Common myeloid progenitor, CD34-positive (primary cell): ENCODE measurements around the gene MAP2K5.

Source experiments
- CTCF ChIA-PET: fragments of 350-600 bp; sonication (Branson Sonifier 250); formaldehyde crosslinking; loops from one replicate; lab custom pipeline; 2021; ENCODE audit warnings: antibody characterized with exemption; lab: Charles Lee
- POLR2A ChIA-PET: fragments of 350-600 bp; sonication (Branson Sonifier 250); formaldehyde crosslinking; loops from one replicate; lab custom pipeline; 2021; ENCODE audit warnings: antibody characterized with exemption; lab: Charles Lee
- DNase-seq, 3 donors: peaks; one replicate each; pipeline versions ENCODE4 v3.0.0 to v3.0.0-alpha.2; 2013
- H3K27ac ChIP-seq, 2 experiments: 1 replicate in 1 of 2; 2 replicates in 1 of 2; pipeline ENCODE4 v1.7.0; 2013; ENCODE audit warnings: inconsistent platforms in 2 of 2, low read length in 2 of 2, mild to moderate bottlenecking in 2 of 2, low read depth in 1 of 2, moderate library complexity in 1 of 2; ENCODE audit not compliant: severe bottlenecking in 2 of 2, insufficient read depth in 1 of 2, poor library complexity in 1 of 2
- H3K27me3 ChIP-seq, 5 experiments: replicated peaks in 2 of 5; 1 replicate in 3 of 5; 2 replicates in 2 of 5; pipeline versions ENCODE4 v1.6.1 to v1.7.0; 2013; ENCODE audit warnings: low read length in 4 of 5, mild to moderate bottlenecking in 2 of 5, moderate library complexity in 2 of 5, inconsistent platforms in 1 of 5; ENCODE audit not compliant: insufficient read depth in 5 of 5, control insufficient read depth in 4 of 5
- H3K36me3 ChIP-seq, 4 experiments: 1 replicate in 2 of 4; 2 replicates in 2 of 4; pipeline versions ENCODE4 v1.6.1 to v1.7.0; 2013; ENCODE audit warnings: low read length in 3 of 4, control low read depth in 1 of 4, mild to moderate bottlenecking in 1 of 4; ENCODE audit not compliant: control insufficient read depth in 4 of 4, insufficient read depth in 4 of 4
- H3K4me1 ChIP-seq, 4 experiments: 1 replicate in 3 of 4; 2 replicates in 1 of 4; pipeline versions ENCODE4 v1.6.1 to v1.7.1; 2013; ENCODE audit warnings: low read length in 3 of 4, mild to moderate bottlenecking in 3 of 4, control low read depth in 1 of 4, inconsistent platforms in 1 of 4, moderate library complexity in 1 of 4; ENCODE audit not compliant: control insufficient read depth in 4 of 4, insufficient read depth in 4 of 4; ENCODE audit errors: control extremely low read depth in 1 of 4
- H3K4me3 ChIP-seq, 7 experiments: 1 replicate in 4 of 7; 2 replicates in 3 of 7; pipeline versions ENCODE4 v1.5.1 to v1.7.0; 2013; ENCODE audit warnings: mild to moderate bottlenecking in 7 of 7, low read length in 6 of 7, moderate library complexity in 6 of 7, inconsistent platforms in 2 of 7, low read depth in 2 of 7, control low read depth in 1 of 7; ENCODE audit not compliant: insufficient read depth in 4 of 7, control insufficient read depth in 1 of 7; ENCODE audit errors: extremely low read depth in 1 of 7
- H3K9me3 ChIP-seq, 5 experiments: 1 replicate in 4 of 5; 2 replicates in 1 of 5; pipeline versions ENCODE4 v1.6.1 to v1.7.1; 2013; ENCODE audit warnings: low read length in 4 of 5, mild to moderate bottlenecking in 2 of 5, inconsistent platforms in 1 of 5, low read depth in 1 of 5, moderate library complexity in 1 of 5; ENCODE audit not compliant: control insufficient read depth in 4 of 5, insufficient read depth in 2 of 5; ENCODE audit errors: control extremely low read depth in 1 of 5
- WGBS: methylation state at CpG from one replicate; pipeline ENCODE4 v1.1.5; 2013; ENCODE audit not compliant: insufficient coverage; 5-methylcytosine and 5-hydroxymethylcytosine counted together

Gene MAP2K5

DNA sequence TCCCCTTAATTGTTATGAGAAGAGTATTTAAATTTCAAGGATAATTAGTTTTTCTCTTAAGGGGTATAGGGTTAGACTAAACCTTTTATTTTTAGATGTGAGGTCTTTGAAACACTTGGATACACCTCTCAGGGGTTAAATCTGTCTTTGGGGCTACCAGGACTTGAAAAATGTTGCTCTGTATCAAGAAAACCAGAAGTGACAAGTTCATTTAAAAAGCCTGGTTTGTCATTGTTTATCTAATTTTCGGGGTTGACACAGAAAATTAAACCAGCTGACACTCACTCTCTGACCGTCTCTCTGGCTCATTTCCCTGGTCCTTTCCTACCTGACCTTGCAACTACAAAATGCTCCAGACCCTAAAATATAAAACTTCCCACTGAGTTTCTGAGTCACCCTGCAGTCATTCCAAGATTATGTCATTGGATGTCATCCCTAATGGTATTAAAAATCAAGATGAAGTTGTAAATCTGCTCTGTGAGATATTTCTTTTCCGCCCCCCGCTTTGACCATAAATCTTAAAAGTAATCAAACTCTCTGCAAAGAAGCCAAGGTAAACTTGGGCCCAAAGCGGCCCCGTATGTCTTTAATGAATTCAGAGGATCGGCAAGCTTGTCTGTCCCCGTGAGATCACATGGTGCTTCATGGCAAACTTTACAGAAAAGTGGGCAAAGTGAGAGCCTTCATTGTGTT, 249.9 kb downstream of the MAP2K5 start:
- peaks cover 0 to 8% (median 3%) of the 10 kb centered on the region in 4 experiments for H3K4me1 ChIP-seq
- no peak for DNase-seq
- H3K4me3 ChIP-seq, result no peak overlapping the region
- peaks cover 0 to 9% (median 0%) of the 10 kb centered on the region in 4 experiments for H3K36me3 ChIP-seq
- WGBS, result 97% methylated on average over 8 of the region's 8 CpGs
- no peak overlapping the region for H3K27ac ChIP-seq
- no peaks in the 10 kb centered on the region for H3K27me3 ChIP-seq
- H3K9me3 ChIP-seq, result peaks cover 0 to 9% (median 3%) of the 10 kb centered on the region in 5 experiments
- CTCF ChIA-PET, result interaction anchor here (1.0 to 1.1 kb wide), 2 partner anchors 8 to 20 kb away, joined by 3 read pairs; no protein-coding TSS in a partner anchor
- POLR2A ChIA-PET, result no interaction called here

DNA sequence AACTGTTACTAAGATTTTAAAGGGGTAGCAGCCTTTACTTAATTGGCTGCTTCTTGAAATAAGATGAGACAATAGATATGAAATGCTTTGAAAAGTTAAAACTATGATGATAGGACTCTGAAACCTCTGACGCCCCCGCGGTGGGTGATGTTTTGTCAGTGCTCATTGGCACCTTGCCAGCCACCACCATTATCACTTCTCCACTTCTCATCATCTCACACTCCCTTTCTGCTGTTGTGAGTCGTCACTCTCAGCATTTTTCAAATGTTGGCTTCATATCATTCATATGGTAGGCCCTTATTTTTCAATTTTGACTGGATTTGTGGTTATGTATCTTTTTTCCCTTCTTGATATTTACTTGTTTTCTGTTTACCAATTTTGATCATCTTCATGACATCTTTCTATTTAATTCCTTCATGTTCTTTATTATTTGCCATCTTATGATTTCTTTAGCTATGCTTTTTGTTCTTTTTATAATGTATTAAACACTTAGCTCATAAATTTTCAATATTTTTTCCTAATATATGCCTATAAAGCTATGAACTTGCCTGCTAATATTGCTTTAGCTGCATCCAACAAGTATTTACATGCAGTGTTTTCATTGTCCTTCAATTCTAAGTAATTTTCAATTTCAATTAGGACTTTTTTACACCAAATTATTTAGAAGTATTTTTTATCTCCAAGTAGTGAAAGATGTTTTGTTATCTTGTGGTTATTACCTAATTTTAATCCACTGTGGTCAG, 252.5 kb downstream of the MAP2K5 start:
- H3K4me3 ChIP-seq, result no peak overlapping the region
- no peak overlapping the region for H3K27ac ChIP-seq
- peaks cover 0 to 9% (median 3%) of the 10 kb centered on the region in 5 experiments for H3K9me3 ChIP-seq
- H3K4me1 ChIP-seq, result peaks cover 0 to 8% (median 3%) of the 10 kb centered on the region in 4 experiments
- POLR2A ChIA-PET, result interaction anchor here (0.7 kb wide), 1 partner anchor 7 kb away, joined by 3 read pairs; no protein-coding TSS in a partner anchor
- H3K27me3 ChIP-seq, result no peaks in the 10 kb centered on the region
- H3K36me3 ChIP-seq, result peaks cover 0 to 12% (median 3%) of the 10 kb centered on the region in 4 experiments
- WGBS, result no CpG with 5 or more reads among the region's 4 CpGs
- no peak for DNase-seq
- CTCF ChIA-PET, result interaction anchor here (0.9 kb wide), 1 partner anchor 16 kb away, joined by 3 read pairs; no protein-coding TSS in a partner anchor

DNA sequence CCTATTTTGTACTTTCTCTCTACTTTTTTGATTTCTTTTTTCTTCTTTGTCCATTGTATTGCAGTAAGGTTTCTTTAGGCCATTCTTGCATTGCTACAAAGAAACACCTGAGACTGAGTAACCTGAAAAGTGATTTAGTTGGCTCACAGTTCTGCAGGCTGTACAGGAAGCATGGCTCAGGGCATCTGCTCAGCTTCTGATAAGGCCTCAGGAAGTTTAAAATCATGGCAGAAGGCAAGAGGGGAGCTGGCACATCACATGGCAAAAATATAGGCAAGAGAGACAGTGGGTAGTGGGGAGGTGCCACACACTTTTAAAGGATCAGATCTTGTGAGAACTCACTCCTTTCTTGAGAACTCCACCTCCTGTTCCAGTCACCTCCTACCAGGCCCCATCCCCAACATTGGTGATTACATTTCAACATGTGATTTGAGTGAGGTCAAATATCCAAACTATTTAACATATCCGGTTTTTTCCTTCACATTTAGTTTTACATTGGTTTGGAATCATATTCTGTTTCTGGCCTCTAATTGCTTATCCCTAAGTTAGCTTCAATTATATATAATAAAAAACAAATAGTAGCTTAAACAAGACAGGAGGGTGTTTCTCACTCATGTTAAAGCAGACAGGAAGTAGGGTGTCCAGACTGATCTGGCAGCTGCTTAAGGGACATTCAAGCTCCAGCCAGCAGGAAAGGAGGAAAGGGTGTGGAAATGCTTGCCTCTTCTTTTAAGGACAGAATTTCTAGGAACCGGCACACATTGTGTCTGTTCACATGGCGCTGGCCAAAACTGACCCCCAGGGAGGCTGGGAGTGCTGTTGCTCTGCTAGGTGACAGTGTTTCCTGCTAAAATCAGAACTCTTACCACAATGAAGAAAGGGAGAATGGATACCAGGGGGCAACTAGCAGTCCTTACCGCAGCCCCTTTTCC, 254.0 kb downstream of the MAP2K5 start:
- 79% methylated on average over 2 of the region's 4 CpGs for WGBS
- ChIA-PET POLR2A (no interaction called here), CTCF (interaction anchor here (0.6 kb wide), 1 partner anchor 32 kb away, joined by 3 read pairs; no protein-coding TSS in a partner anchor)
- peaks cover 0 to 9% (median 3%) of the 10 kb centered on the region in 5 experiments for H3K9me3 ChIP-seq
- H3K4me1 ChIP-seq, result peaks cover 0 to 8% (median 3%) of the 10 kb centered on the region in 4 experiments
- DNase-seq, result peak in 1 of 3 donors; percentile 66
- peaks cover 2 to 8% (median 3%) of the 10 kb centered on the region in 4 experiments for H3K36me3 ChIP-seq
- H3K4me3 ChIP-seq, result no peak overlapping the region
- no peak overlapping the region for H3K27ac ChIP-seq
- H3K27me3 ChIP-seq, result no peaks in the 10 kb centered on the region

DNA sequence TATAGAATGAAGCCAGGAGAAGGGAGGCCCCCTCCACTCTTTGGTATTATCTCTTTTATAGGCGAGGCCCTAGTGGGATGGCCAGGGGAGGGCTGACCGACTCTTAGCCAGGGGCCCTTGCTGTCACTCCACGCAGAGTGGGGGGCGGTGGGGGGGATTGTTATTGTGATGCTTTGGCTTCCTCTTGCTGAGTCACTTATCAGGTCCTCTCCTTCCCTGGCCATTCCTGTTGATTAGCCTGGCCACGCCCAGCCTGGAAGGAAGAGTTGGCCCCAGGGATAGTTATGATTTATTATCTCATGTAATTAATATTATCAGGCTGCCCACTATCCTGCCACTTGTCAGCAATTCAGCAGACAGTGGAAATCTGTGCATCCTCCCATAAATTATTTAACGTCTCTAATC, 257.3 kb downstream of the MAP2K5 start:
- Histone ChIP-seq H3K4me1 (peaks cover 0 to 9% (median 4%) of the 10 kb centered on the region in 4 experiments), H3K4me3 (no peak overlapping the region), H3K9me3 (peaks cover 0 to 4% (median 2%) of the 10 kb centered on the region in 5 experiments), H3K36me3 (peaks cover 2 to 4% (median 3%) of the 10 kb centered on the region in 4 experiments), H3K27me3 (no peaks in the 10 kb centered on the region), H3K27ac (no peak overlapping the region)
- no CpG with 5 or more reads among the region's 6 CpGs for WGBS
- DNase-seq, result no peak
- POLR2A ChIA-PET, result no interaction called here
- CTCF ChIA-PET, result no interaction called here

DNA sequence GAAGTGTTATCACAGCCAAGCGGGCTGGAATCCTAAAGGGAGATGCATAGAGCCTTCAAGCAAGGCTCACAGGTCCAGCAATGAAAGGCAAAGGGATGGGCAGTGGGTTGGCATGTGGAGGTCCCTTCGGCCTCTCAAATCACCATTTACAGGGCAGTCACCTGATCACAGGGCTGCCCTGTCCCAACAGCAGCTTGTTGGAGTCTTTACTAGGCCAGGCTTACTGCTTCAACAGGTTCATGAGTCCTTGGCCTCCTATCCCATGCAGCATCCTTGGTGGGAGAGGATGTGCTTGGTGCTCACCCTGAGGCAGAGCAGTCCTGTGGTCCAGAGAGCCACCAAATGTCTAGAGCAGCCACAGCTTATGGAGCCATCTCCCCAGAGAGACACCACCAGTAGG, 258.6 kb downstream of the MAP2K5 start:
- Histone ChIP-seq H3K4me3 (no peak overlapping the region), H3K27me3 (no peaks in the 10 kb centered on the region), H3K27ac (no peak overlapping the region), H3K4me1 (peaks cover 0 to 20% (median 5%) of the 10 kb centered on the region in 4 experiments), H3K36me3 (peaks cover 2 to 4% (median 3%) of the 10 kb centered on the region in 4 experiments), H3K9me3 (no peaks in the 10 kb centered on the region)
- no peak for DNase-seq
- ChIA-PET CTCF (no interaction called here), POLR2A (no interaction called here)
- WGBS, result 100% methylated on average over 2 of the region's 2 CpGs
